ENCODE measurements around the gene ZG16B.

ZG16B gene

DNA sequence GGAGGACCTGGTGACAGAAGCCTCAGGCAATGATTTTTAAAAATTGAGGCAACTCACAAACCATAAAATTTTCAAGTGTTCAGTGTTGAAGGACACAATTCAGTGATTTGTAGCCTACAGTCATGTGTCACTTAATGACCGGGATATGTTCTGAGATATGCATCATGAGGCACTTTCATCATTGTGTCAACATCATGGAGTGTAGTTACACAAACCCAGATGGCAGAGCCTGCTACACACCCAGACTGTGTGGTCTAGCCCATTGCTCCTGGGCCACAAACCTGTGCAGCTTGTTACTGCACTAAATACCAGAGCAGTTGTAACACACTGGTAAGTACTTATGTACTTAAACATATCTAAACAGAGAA, 30.3 kb upstream of the ZG16B start:
- ATAC-seq, result no peak; the same call in 2 of the 3 replicates
- peak; percentile 39; the same call in 1 of the 2 replicates for TF ChIP-seq TCF4 (CRISPR knock-in tag; IDR thresholded peaks at IDR 0.05; ENCODE audit: borderline replicate concordance)
- no peak for TF ChIP-seq OSR1 (CRISPR knock-in tag; IDR thresholded peaks at IDR 0.05)
- no peak for TF ChIP-seq SNAI2 (CRISPR knock-in tag; IDR thresholded peaks at IDR 0.05)

DNA sequence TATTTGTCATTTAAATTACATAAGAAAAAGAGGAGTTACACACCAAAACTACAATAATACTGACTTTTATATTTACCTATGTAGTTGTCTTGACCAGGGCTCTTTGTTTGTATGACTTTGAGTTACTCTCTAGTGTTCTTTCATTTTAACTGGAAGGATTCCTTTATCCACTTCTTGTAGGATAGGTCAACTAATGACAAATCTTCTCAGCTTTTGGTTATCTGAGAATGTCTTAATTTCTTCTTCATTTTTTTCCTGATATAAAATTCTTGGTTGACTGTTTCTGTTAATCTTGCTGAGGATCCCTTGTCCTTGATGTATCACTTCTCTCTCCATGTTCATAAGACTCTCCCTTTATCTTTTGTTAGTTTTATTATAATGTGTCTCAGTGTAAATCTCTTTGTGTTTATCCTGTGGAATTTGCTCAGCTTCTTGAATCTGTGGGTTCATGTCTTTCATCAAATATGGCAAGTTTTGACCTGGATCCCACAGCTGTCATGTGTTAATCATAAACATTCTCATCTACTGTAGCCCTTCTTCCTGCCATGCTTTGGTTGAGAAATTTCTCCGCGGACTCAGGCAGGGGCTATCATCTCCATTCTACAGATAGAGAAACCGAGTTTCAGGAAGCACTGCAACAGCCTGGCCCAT, 26.4 kb upstream of the ZG16B start:
- TF ChIP-seq, protein P1, sequence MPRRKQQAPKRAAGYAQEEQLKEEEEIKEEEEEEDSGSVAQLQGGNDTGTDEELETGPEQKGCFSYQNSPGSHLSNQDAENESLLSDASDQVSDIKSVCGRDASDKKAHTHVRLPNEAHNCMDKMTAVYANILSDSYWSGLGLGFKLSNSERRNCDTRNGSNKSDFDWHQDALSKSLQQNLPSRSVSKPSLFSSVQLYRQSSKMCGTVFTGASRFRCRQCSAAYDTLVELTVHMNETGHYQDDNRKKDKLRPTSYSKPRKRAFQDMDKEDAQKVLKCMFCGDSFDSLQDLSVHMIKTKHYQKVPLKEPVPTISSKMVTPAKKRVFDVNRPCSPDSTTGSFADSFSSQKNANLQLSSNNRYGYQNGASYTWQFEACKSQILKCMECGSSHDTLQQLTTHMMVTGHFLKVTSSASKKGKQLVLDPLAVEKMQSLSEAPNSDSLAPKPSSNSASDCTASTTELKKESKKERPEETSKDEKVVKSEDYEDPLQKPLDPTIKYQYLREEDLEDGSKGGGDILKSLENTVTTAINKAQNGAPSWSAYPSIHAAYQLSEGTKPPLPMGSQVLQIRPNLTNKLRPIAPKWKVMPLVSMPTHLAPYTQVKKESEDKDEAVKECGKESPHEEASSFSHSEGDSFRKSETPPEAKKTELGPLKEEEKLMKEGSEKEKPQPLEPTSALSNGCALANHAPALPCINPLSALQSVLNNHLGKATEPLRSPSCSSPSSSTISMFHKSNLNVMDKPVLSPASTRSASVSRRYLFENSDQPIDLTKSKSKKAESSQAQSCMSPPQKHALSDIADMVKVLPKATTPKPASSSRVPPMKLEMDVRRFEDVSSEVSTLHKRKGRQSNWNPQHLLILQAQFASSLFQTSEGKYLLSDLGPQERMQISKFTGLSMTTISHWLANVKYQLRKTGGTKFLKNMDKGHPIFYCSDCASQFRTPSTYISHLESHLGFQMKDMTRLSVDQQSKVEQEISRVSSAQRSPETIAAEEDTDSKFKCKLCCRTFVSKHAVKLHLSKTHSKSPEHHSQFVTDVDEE (CRISPR knock-in tag; IDR thresholded peaks at IDR 0.05), result no peak
- no peak for TF ChIP-seq ESRRG (CRISPR knock-in tag; IDR thresholded peaks at IDR 0.05)
- TF ChIP-seq BACH2 (CRISPR knock-in tag; IDR thresholded peaks at IDR 0.05; ENCODE audit: borderline replicate concordance), result no peak
- TF ChIP-seq RARB (CRISPR knock-in tag; IDR thresholded peaks at IDR 0.05), result no peak
- no peak for TF ChIP-seq OSR1 (CRISPR knock-in tag; IDR thresholded peaks at IDR 0.05)
- TF ChIP-seq, protein P2, sequence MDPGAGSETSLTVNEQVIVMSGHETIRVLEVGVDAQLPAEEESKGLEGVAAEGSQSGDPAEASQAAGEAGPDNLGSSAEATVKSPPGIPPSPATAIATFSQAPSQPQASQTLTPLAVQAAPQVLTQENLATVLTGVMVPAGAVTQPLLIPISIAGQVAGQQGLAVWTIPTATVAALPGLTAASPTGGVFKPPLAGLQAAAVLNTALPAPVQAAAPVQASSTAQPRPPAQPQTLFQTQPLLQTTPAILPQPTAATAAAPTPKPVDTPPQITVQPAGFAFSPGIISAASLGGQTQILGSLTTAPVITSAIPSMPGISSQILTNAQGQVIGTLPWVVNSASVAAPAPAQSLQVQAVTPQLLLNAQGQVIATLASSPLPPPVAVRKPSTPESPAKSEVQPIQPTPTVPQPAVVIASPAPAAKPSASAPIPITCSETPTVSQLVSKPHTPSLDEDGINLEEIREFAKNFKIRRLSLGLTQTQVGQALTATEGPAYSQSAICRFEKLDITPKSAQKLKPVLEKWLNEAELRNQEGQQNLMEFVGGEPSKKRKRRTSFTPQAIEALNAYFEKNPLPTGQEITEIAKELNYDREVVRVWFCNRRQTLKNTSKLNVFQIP (CRISPR knock-in tag; IDR thresholded peaks at IDR 0.05; ENCODE audit: borderline replicate concordance, low read depth), result no peak
- TF ChIP-seq PPARA (CRISPR knock-in tag; IDR thresholded peaks at IDR 0.05; ENCODE audit: borderline replicate concordance), result no peak
- TF ChIP-seq TOX (CRISPR knock-in tag; IDR thresholded peaks at IDR 0.05; ENCODE audit: borderline replicate concordance), result no peak
- no peak for TF ChIP-seq TCF4 (CRISPR knock-in tag; IDR thresholded peaks at IDR 0.05; ENCODE audit: borderline replicate concordance)
- no peak for TF ChIP-seq SNAI2 (CRISPR knock-in tag; IDR thresholded peaks at IDR 0.05)
- TF ChIP-seq ZNF70 (CRISPR knock-in tag; IDR thresholded peaks at IDR 0.05), result no peak
- TF ChIP-seq ZFP3 (CRISPR knock-in tag; IDR thresholded peaks at IDR 0.05), result no peak
- no peak for TF ChIP-seq ISL1 (CRISPR knock-in tag; IDR thresholded peaks at IDR 0.05)
- TF ChIP-seq CSDC2 (CRISPR knock-in tag; IDR thresholded peaks at IDR 0.05), result no peak
- TF ChIP-seq ZC3H10 (CRISPR knock-in tag; IDR thresholded peaks at IDR 0.05), result no peak
- TF ChIP-seq ARNTL (CRISPR knock-in tag; IDR thresholded peaks at IDR 0.05; ENCODE audit: borderline replicate concordance, low read depth), result no peak
- TF ChIP-seq, protein P3, sequence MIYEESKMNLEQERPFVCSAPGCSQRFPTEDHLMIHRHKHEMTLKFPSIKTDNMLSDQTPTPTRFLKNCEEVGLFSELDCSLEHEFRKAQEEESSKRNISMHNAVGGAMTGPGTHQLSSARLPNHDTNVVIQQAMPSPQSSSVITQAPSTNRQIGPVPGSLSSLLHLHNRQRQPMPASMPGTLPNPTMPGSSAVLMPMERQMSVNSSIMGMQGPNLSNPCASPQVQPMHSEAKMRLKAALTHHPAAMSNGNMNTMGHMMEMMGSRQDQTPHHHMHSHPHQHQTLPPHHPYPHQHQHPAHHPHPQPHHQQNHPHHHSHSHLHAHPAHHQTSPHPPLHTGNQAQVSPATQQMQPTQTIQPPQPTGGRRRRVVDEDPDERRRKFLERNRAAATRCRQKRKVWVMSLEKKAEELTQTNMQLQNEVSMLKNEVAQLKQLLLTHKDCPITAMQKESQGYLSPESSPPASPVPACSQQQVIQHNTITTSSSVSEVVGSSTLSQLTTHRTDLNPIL (CRISPR knock-in tag; IDR thresholded peaks at IDR 0.05; ENCODE audit: low read depth), result no peak
- TF ChIP-seq, protein P4, sequence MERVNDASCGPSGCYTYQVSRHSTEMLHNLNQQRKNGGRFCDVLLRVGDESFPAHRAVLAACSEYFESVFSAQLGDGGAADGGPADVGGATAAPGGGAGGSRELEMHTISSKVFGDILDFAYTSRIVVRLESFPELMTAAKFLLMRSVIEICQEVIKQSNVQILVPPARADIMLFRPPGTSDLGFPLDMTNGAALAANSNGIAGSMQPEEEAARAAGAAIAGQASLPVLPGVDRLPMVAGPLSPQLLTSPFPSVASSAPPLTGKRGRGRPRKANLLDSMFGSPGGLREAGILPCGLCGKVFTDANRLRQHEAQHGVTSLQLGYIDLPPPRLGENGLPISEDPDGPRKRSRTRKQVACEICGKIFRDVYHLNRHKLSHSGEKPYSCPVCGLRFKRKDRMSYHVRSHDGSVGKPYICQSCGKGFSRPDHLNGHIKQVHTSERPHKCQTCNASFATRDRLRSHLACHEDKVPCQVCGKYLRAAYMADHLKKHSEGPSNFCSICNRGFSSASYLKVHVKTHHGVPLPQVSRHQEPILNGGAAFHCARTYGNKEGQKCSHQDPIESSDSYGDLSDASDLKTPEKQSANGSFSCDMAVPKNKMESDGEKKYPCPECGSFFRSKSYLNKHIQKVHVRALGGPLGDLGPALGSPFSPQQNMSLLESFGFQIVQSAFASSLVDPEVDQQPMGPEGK (CRISPR knock-in tag; IDR thresholded peaks at IDR 0.05; ENCODE audit: borderline replicate concordance), result no peak
- TF ChIP-seq ZNF8 (CRISPR knock-in tag; IDR thresholded peaks at IDR 0.05), result no peak
- no peak for ATAC-seq

DNA sequence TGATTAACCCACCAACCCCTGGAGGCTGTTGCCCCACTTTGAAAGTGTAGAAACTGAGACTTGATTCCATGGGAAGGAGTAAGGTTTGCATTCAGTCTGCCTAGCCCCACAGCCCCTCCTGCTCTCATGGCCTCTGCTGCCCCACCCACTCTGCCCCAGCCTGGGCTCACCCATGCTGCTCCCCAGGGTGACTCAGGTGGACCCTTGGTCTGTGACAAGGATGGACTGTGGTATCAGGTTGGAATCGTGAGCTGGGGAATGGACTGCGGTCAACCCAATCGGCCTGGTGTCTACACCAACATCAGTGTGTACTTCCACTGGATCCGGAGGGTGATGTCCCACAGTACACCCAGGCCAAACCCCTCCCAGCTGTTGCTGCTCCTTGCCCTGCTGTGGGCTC, 25.4 kb upstream of the ZG16B start:
- no peak for ATAC-seq
- no peak for TF ChIP-seq ISL1 (CRISPR knock-in tag; IDR thresholded peaks at IDR 0.05)
- TF ChIP-seq SNAI2 (CRISPR knock-in tag; IDR thresholded peaks at IDR 0.05), result no peak
- TF ChIP-seq ESRRG (CRISPR knock-in tag; IDR thresholded peaks at IDR 0.05), result no peak
- TF ChIP-seq ZNF8 (CRISPR knock-in tag; IDR thresholded peaks at IDR 0.05), result no peak
- TF ChIP-seq, protein P1 (CRISPR knock-in tag; IDR thresholded peaks at IDR 0.05), result no peak
- TF ChIP-seq, protein P2 (CRISPR knock-in tag; IDR thresholded peaks at IDR 0.05; ENCODE audit: borderline replicate concordance, low read depth), result no peak
- TF ChIP-seq GLIS3 (CRISPR knock-in tag; IDR thresholded peaks at IDR 0.05), result no peak

Measured in SK-N-SH treated with all-trans-retinoic acid at 6 μM for 48 hours (cell line).